ENCODE measurements around the gene CEP112. TPM values are rescaled to one million over a fixed set of nuclear protein-coding genes. Genes with fewer than 3 reads are reported as not detected.

Gene CEP112
- total and polyA plus RNA-seq, 2 of the 13 experiments (the other 11 are each of a cell fraction or from before 2014, with no cell fraction given): 1.2 to 3.4 TPM

- H2AFZ ChIP-seq (ENCODE audit: low read length): no peak overlapping the region
- H3K4me1 ChIP-seq (ENCODE audit: insufficient read depth, low read length): no peaks in the 10 kb centered on the region
- no peak overlapping the region for H3K4me3 ChIP-seq (replicated peaks in 1 of 3; ENCODE audit: insufficient read depth in 1 of 3, low read depth in 2 of 3, low read length in 3 of 3)
- ATAC-seq: no peak
- no peak overlapping the region for H3K27ac ChIP-seq (ENCODE audit: extremely low read length, insufficient read depth, low read length)
- BruUV-seq (replicated peaks): no TSS peak
- WGBS (ENCODE audit: low lambda C conversion rate): 76% methylated on average over 2 of the region's 2 CpGs
- H3K9me3 ChIP-seq (ENCODE audit: low read length): no peaks in the 10 kb centered on the region
- no peaks in the 10 kb centered on the region; a peak in 1 of 5 replicates for H3K27me3 ChIP-seq (ENCODE audit: control insufficient read depth in 1 of 2, insufficient read depth in 2 of 2, low read length in 2 of 2)
- no peaks in the 10 kb centered on the region for H4K20me1 ChIP-seq (ENCODE audit: insufficient read depth, low read length)
- TF ChIP-seq ZBTB21 (CRISPR knock-in tag; IDR thresholded peaks at IDR 0.05) (no peak), KDM3A (CRISPR knock-in tag; IDR thresholded peaks at IDR 0.05; ENCODE audit: low read depth) (no peak), HINFP (CRISPR knock-in tag; IDR thresholded peaks at IDR 0.05; ENCODE audit: low read depth) (no peak), ZNF816 (CRISPR knock-in tag; IDR thresholded peaks at IDR 0.05; ENCODE audit: borderline replicate concordance) (no peak), ZNF451 (CRISPR knock-in tag; IDR thresholded peaks at IDR 0.05) (no peak), ZNF224 (CRISPR knock-in tag; IDR thresholded peaks at IDR 0.05) (no peak), ZMYM4 (CRISPR knock-in tag; IDR thresholded peaks at IDR 0.05) (no peak), ZNF10 (CRISPR knock-in tag; IDR thresholded peaks at IDR 0.05; ENCODE audit: borderline replicate concordance, low read depth) (no peak), ADNP (CRISPR knock-in tag; IDR thresholded peaks at IDR 0.05) (no peak), ZFP91 (CRISPR knock-in tag; IDR thresholded peaks at IDR 0.05; ENCODE audit: borderline replicate concordance) (no peak)
- FAIRE-seq: no peak
- in situ Hi-C loops (cut with HindIII; ENCODE audit: extremely low pct_ligation_motif_present, low pct_unique_long_range_greater_than_20kb): no loop called here
- ChIA-PET CTCF (ENCODE audit: low intra/inter-chr PET ratio, low total read pairs) (no interaction called here), POLR2A (no interaction called here)
- intact Hi-C loops (cut with micrococcal nuclease; ENCODE audit: unreplicated experiment): no loop called here
- H3K4me2 ChIP-seq (ENCODE audit: low read depth, low read length): no peak overlapping the region
- no peaks in the 10 kb centered on the region for H3K36me3 ChIP-seq (replicated peaks in 1 of 2; ENCODE audit: control insufficient read depth in 1 of 2, insufficient read depth in 2 of 2, low read length in 2 of 2)
- no peaks in the 10 kb centered on the region for H3K79me2 ChIP-seq (ENCODE audit: insufficient read depth, low read length)
- H3K9ac ChIP-seq (ENCODE audit: insufficient read depth, low read depth, low read length): no peak overlapping the region
- DNase-seq (ENCODE audit: low spot score): no peak
Measured at GRCh38 chr17:65820811-65821210, 371.1 kb downstream of the CEP112 start.

All from HepG2 (cell line).